HG03342 (cell line): Measurements from ENCODE around the gene CASP14.
"Not testable (repeated sequence)": the region's sequence is repeated elsewhere in the genome, so short reads cannot be mapped to it uniquely, and the experiment has no call there.

ENCODE experiments used
- ATAC-seq: cut with Tn5 transposase; IDR thresholded peaks from one replicate; pipeline ENCODE4 v1.9.1; 2021; ENCODE audit warnings: mild to moderate bottlenecking, moderate library complexity; ENCODE audit not compliant: unreplicated experiment

The CASP14 gene, protein sequence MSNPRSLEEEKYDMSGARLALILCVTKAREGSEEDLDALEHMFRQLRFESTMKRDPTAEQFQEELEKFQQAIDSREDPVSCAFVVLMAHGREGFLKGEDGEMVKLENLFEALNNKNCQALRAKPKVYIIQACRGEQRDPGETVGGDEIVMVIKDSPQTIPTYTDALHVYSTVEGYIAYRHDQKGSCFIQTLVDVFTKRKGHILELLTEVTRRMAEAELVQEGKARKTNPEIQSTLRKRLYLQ

DNA sequence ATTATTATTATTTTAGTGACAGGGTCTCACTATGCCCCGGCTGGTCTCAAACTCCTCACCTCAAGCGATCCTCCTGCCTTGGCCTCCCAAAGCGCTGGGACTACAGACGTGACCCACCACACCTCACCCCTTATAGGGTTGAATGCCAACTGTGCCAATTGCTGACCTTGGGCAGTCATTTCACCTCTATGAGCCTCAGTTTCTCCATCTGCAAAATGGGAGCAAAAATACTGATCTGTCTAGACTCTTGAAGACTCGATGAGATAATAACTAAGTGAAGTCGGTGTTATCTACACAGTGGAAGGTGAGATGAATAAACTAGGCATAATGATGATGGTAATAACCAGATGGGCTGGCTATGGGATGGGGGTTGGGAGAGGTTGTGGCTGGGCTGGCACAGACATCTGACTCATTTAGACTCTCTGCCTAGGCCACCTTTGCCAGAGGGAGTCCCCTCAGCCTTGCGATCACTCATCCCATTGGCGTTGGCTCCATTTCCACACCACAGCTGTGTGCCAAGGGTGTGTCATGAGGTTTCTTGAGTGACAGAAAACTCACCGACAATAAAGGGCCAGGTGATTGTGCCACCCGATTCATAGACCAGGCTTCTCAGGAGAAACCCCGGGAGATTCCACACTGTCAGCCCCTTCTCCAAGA is at the start of gene CASP14:
Gene CASP14 (plus strand): TSS at position 596 of the 657 bp plus-strand sequence. CDS start 2,772 bp downstream, outside the sequence.
- ATAC-seq, result no peak

DNA sequence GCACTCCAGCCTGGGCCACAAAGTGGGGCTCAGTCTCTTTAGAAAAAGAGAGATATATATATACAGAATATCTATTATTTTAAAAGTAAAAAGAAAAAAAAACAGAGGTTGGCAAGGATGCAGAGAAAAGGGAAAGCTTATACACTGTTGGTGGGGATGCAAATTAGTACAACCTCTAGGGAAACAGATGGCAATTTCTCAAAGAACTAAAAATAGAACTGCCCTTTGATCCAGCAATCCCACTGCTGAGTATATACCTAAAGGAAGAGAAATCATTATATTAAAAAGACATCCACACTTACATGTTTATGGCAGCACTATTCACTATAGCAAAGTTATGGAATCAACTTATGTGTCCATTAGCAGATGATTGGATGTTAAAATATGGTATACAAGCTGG is 41.0 kb upstream of the CASP14 start:
- ATAC-seq, result no peak

DNA sequence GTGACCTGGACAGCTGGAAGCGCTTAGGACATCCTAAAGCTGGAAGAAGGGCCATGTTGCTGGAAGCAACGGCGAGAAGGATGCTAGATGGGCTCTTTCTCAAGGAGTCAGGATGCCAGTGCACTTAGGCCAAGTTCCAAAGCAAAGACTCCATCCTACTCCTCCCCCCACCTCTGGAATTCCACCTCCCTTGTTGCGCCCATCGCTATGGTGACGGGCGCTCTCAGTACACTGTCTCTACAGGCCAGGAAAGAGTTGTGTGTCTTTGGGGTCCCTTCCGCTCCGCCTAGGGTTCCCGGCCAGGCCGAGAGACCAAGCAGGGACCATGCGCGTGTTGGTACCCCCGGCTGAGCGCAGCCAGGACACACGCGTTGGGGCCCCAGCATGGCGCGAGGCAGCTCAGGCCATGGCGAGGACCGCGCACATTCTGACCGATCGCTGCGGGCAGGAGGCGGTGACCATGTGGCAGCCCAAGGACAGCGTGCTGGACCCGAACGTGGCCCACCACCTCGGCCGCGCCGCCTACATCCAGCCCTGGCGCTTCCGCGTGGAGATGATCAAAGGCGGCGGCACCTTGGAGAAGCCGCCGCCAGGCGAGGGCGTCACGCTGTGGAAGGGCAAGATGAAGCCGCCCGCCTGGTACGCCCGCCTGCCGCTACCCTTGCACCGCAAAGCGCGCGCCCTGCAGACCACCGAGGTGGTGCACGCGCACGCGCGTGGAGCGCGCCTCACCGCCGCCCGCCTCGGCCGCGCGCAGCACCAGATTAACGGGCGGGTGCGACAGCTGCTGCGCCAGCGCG is 38.6 kb upstream of the CASP14 start:
- no peak for ATAC-seq

DNA sequence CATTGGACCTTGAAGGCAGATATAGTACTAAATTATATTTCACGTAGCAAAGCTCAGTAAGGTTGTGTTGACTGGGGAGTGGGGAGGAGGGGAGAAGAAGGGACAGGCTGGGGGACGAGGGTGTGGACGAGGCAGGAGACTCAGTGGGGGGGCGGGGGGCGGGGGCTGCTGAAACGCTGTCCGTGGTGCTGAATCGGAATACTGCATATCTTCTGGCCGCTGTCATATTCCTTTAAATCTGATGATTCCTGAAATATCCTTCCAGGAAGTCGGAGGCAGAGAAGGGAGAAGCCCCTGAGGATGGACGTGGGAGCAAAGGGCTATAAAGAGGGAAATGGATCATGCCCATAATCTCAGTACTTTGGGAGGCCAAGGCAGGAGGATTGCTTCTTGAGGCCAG is 34.7 kb upstream of the CASP14 start:
- ATAC-seq, result no peak

DNA sequence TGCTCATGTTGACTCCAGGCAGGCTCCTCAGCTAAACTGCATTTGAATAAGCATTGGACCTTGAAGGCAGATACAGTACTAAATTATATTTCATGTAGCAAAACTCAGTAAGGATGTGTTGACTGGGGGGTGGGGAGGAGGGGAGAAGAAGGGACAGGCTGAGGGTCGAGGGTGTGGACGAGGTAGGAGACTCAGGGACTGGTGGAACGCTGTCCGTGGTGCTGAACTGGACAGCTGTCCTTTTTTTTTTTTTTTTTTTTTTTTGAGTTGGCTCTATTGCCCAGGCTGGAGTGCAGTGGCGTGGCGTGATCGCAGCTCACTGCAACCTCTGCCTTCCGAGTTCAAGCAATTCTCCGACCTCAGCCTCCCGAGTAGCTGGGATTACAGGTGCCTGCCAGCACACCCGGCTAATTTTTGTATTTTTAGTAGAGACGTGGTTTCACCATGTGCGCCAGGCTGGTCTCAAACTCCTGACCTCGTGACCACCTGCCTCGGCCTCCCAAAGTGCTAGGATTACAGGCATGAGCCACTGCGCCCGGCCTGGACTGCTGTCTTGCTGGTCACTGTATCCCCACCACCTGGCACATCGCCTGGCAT is 33.2 kb upstream of the CASP14 start:
- ATAC-seq, result no peak

DNA sequence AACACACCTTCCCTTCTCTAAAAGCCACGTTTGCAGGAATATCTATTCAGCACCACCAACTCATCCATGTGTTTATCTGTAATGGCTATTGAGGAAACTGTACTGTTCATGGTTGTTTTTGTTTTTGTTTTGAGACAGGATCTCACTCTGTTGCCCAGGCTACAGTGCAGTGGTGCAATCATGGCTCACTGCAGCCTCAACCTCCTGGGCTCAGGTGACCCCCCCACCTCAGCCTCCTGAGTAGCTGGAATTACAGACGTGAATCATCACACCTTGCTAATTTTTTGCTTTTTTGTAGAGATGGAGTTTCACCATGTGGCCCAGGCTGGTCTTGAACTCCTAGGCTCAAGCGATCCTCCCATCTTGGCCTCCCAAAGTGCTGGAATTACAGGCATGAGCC is 30.4 kb upstream of the CASP14 start:
- not testable (repeated sequence) for ATAC-seq

DNA sequence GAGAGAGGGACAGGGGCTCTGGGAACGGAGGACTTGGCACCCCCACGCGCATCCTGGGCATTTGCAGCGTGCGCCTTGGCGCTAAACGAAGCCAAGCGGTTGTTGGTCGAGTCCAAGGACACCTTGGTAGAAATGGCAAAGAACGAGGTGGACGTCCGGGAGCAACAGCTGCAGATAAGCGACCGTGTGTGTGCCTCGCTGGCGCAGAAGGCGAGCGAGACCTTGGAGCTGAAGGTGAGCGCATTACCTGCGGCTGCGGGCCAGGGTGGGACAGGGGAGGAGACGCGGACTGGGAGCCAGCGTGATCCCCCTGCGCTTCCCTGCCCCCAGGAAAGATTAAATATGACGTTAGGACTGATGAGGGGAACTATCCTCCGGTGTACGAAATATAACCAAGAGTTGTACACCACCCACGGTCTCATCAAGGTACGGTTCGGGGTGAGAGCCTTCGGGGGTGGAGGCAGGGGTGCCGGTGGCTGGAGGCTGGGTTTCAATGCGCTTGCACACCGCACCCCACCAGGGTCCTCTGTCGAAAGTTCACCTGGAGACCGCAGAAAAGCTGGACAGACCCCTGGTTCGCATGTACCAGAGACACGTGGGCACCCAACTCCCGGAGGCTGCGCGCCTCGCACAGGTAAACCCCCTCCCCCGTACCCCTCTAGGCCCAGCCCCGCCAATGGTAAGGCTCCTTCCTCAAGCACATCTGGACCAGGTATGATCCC is 27.8 kb upstream of the CASP14 start:
- ATAC-seq, result no peak

DNA sequence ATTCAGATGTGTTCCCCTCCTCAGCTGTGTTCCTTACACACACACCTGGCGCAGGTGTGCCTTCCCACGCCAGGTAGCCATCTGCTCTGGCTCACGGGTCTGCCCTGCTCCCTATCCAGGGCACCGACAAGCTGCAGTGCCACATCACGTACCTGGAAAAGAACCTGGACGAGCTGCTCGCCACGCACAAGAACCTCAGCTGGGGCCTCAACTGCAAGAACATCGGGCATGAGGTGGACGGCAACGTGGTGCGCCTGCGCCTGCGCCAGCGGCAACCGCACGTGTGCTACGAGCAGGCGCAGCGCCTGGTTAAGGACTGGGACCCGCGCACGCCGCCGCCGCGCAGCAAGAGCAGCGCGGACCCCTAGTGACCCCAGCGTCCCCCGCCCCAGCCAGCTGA is 26.5 kb upstream of the CASP14 start:
- no peak for ATAC-seq

DNA sequence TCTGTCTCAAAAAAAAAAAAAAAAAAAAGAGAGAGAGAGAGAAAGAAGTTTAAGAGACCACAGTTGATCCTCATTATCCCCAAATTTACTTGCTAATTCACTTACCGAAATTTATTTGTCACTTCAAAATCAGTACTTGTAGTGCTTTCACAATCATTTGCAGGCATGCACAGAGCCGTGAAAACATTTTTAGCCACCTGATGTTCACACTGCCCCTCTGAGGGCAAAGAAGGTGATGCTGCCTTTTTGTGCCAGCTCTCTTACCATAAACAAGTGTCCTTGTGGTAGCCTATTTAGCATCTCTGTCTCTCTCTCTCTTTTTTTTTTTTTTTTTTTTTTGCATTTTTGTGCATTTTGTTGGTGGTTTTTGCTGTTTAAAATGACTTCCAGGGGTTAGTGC is 24.1 kb upstream of the CASP14 start:
- ATAC-seq, result no peak

DNA sequence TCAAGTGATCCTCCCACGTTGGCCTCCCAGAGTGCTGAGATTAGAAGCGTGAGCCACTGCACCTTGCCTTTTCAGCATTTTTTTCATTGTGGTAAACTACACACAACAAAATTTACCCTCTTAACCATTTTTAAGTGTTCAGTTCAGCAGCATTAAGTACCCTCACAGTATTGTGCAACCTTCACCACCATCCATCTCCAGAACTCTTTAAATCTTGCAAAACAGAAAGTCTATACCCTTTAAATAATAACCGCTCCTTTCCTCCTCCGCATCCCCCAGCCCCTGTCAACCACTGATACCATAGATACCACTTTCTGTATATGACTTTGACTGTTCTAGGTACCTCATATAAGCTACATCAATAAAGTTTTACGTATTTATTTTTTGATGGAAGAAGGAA is 20.8 kb upstream of the CASP14 start:
- ATAC-seq, result no peak

DNA sequence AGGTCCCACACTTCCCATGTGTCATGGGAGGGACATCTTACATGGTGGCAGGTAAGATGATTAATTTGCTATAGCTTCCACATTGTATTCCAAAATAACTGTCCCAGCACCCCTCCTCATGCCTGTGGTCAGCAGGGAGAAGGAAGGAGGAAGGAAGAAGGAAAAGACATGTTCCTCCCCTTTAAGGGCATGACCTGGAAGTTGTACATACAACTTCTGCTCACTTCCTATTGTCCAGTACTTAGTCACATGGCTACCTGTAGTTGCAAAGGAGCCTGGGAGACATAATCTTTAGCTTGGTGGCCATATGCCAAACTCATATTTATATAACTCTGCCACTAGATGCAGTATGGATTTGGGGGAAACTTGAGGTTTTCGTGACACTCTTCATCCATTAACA is 17.6 kb upstream of the CASP14 start:
- ATAC-seq, result no peak

DNA sequence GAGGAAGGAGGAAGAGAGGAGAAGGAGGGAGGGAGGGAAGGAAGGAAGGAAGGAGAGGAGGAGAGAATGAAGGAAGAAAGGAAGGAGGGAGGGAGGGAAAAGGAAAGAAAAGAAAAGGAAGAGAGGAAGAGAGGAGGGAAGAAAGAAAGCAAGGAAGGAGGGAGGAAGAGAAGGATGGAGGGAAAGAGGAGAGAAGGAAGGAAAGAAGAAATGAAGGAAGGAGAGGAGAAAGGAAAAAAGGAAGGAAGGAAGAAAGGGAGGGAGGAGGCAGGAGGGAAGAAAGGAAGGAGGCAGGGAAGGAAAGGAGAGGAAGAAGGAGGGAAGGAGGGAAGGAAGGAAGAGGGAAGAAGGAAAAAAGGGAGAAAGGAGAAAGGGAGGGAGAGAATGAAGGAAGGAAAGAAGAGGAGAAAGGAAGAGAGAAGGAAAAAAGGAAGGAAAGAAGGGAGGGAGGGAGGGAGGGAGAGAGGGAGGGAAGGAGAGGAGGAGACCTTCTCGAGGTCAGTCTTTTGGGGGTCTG is 13.4 kb upstream of the CASP14 start:
- no peak for ATAC-seq

DNA sequence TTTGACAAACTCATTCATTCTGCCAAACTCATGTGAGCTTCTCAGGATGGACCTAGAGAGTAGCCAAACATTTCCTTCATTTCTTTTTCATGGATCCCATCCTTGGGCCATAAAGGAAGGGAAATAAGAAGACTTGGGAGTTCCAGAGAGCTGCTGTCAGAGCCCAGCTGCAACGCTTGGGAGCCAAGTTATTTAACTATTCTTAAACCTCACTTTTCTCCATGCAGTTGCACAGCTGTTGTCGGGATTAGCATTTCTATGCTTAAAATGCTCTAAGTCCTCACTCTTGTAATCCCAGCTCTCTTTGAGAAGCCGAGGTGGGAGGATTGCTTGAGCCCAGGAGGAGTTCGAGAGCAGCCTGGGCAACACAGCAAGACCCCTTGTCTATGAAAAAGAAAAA is 11.7 kb upstream of the CASP14 start:
- ATAC-seq, result no peak

DNA sequence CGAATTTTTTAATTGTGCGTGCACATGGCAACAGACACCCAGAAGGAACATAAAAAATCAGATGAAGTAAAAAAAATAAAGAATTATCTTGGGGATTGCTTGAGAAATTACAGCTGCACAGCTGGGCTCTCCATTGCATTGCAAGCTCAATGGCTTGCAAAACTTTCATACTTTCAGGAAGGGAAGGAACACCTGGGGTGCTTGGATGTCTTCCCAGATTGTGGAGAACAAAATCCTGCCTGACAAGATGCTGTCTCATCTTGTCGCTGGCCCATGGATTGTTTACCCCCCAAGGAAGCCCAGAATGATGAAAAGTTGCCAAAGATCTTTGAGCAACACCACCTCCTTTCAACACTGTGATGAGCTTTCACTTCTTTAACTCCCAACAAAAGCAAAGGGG is 11.0 kb upstream of the CASP14 start:
- ATAC-seq, result no peak

DNA sequence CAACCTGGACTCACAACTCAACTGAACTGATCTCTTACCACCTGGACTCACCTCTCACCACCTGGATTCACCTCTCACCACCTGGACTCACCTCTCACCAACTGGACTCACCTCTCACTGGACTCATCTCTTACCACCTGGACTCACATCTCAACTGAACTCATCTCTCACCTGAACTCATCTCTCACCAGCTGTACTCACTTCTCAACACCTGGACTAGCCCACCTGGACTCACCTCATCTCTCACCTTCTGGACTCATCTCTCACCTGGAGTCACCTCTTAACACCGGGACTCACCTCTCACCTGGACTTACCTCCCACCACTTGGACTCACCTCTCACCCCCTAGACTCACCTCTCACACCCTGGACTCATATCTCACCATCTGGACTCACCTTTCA is 7.3 kb upstream of the CASP14 start:
- ATAC-seq, result no peak

DNA sequence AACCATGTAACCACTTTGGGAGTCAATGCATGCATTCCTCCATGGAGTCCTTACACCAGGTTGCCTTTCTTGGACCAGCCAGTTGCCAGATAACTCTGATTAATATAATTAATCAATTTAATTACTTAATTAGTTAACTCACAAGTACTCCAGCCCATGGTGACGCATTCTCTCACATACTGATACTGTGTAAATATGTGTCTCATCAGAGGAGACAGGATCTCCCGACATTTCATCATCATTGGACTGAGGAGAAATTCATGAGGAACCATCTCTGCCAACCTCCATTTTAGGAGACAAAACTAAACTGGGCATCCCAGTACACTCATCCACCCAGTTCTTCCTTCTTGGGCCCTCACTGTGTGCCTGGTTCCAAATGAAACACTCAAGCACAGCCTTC is 6.5 kb upstream of the CASP14 start:
- ATAC-seq, result no peak

DNA sequence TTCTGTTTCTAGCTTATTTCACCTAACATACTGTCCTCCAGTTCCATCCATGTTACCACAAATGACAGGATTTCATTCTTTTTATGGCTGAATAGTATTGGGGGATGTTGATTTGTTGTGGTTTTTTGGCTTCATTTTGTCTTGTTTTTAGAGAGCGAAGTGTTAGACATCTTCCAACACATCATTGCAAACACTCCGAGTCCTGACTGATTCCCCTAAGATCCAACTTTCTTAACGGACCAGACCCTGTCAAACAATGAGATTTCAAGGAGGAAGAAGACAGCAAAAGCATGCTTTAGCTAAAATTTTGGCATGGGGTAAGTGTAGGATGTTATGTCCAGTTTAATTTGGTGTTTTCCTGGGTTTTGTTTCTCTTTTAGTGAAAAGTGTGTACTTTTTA is 3.8 kb upstream of the CASP14 start:
- ATAC-seq, result no peak

DNA sequence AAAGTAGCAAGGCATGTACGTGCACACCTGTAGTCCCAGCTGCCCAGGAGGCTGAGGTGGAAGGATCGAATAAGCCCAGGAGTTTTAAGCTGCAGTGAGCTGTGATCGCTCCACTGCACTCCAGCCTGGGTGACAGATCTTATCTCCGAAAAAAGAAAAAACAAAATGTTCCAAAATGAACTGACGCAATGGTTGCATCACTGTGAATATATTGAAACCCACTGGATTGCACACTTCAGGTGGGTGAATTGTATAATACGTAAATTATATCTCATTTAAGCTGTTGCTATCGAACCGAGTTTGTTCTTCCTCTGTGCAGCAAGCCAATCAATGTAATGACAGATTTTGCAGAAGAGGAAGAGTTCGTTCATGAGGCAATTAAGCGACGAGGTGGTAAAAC is 1.6 kb upstream of the CASP14 start:
- ATAC-seq, result no peak

DNA sequence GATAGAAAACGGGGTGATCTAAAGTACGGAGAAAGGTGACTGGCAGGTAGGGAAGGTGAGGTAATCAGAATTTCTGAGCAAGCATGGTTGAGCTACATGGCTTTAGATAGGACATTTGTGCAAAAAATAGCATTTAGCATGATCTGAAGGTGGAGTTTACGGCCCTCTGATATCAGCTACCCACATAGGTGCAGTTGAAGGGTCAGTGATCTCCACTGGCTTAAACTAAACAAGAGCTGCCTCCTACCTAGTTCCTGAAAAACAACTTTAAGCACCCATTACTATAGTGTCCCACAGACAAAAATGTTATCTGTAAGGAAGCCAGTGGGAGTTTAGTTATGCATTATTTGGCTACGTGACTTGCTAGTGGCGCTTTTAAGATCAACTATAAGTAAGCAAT is 1.2 kb upstream of the CASP14 start:
- ATAC-seq, result no peak

DNA sequence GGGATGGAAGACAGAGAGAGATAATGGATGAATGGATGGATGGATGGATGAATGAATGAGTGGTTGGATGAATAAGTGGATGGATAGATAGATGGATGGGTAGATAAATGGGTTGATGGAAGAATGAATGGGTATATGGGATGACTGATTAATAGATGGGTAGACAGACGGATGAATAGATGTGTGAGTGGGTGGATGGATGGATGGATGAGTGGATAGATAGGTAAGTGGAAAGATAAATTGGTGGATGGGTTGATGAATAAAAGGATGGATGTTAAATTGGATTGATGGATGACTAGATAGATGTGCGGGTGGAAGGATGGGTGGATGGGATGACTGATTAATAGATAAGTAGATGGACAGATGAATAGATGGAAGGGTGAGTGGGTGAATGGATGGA is 1.4 kb downstream of the CASP14 start:
- no peak for ATAC-seq

DNA sequence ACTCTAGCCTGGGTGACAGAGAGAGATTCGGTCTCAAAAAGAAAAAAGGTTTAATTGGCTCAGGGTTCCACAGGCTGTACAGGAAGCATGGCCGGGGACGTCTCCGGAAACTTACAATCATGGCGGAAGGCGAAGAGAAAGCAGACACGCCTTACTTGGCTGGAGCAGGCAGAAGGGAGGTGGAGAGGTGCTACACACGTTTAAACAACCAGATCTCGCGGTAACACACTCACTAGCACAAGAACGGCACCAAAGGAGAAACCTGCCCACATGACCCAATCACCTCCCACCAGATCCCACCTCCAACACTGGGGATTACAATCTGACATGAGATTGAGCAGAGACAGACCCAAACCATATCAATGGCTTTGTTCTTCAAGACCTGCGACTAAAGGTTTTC is 12.8 kb downstream of the CASP14 start:
- no peak for ATAC-seq
